BJ (cell line): ENCODE results near the gene CEP57L1. TPM values are rescaled to one million over a fixed set of nuclear protein-coding genes. Genes with fewer than 3 reads are reported as not detected.

Experiments used
- CTCF ChIA-PET: fragments of 350-600 bp; formaldehyde crosslinking; extraction: SDS; loops from one replicate; lab custom pipeline; 2021; ENCODE audit warnings: antibody characterized with exemption, inconsistent platforms; lab: Yijun Ruan, JAX
- POLR2A ChIA-PET: fragments of 300-600 bp; sonication (Branson Sonifier 250); formaldehyde crosslinking; extraction: SDS; loops from one replicate; lab custom pipeline; 2021; ENCODE audit warnings: antibody characterized with exemption; lab: Charles Lee
- DNase-seq: peaks from one replicate; pipeline ENCODE4 v3.0.0-alpha.2; 2011; ENCODE audit warnings: low read depth
- H3K27me3 ChIP-seq: 2 replicates; pipeline ENCODE4 v1.6.0; 2011; ENCODE audit warnings: low read length; ENCODE audit not compliant: control insufficient read depth, insufficient read depth
- H3K36me3 ChIP-seq: 2 replicates; pipeline ENCODE4 v1.5.1; 2011; ENCODE audit warnings: low read length; ENCODE audit not compliant: control insufficient read depth, insufficient read depth
- H3K4me3 ChIP-seq: 2 replicates; pipeline ENCODE4 v1.5.1; 2011; ENCODE audit warnings: low read depth, mild to moderate bottlenecking, control low read depth, low read length
- CTCF ChIP-seq: IDR thresholded peaks from 2 replicates; pipeline ENCODE4 v1.5.1; 2011; ENCODE audit warnings: low read depth, mild to moderate bottlenecking, control low read depth, inconsistent platforms, low read length, moderate library complexity; ENCODE audit not compliant: insufficient read depth
- polyA plus RNA-seq: library from polyadenylated mRNA; depleted of rRNA; stranded (reverse); fragments of >200 nt; gene quantifications from 2 replicates; pipeline ENCODE4 v1.2.3, GENCODE V29; 2011

Gene CEP57L1
- polyA plus RNA-seq, 1 experiment = 11.2 TPM

GRCh38 chr6:109087661-109088264, 7.5 kb upstream of the CEP57L1 start:
- ChIA-PET CTCF (interaction anchor here (0.9 kb wide), 1 partner anchor 10 kb away, joined by 3 read pairs; no protein-coding TSS in a partner anchor), POLR2A (no interaction called here)
- H3K36me3 ChIP-seq = no peaks in the 10 kb centered on the region
- TF ChIP-seq CTCF = no peak
- H3K27me3 ChIP-seq = no peaks in the 10 kb centered on the region
- no peak overlapping the region for H3K4me3 ChIP-seq
- DNase-seq = no peak

GRCh38 chr6:109088995-109089394, 6.3 kb upstream of the CEP57L1 start:
- ChIA-PET CTCF (no interaction called here), POLR2A (no interaction called here)

GRCh38 chr6:109091314-109092024, 3.8 kb upstream of the CEP57L1 start:
- no peaks in the 10 kb centered on the region for H3K27me3 ChIP-seq
- H3K36me3 ChIP-seq = no peaks in the 10 kb centered on the region
- H3K4me3 ChIP-seq = no peak overlapping the region
- ChIA-PET CTCF (interaction anchor here (0.9 kb wide), 1 partner anchor 18 kb away, joined by 4 read pairs; no protein-coding TSS in a partner anchor), POLR2A (no interaction called here)
- no peak for DNase-seq
- TF ChIP-seq CTCF = no peak

More at GRCh38 chr6:109088995-109089394, 6.3 kb upstream of the CEP57L1 start:
- DNase-seq = no peak
- Histone ChIP-seq H3K36me3 (no peaks in the 10 kb centered on the region), H3K4me3 (no peak overlapping the region), H3K27me3 (no peaks in the 10 kb centered on the region)
- no peak for TF ChIP-seq CTCF

- no peak overlapping the region; the same call in 1 of the 2 replicates for H3K4me3 ChIP-seq
- CTCF ChIA-PET = interaction anchor here (0.9 kb wide), 1 partner anchor 19 kb away, joined by 4 read pairs; no protein-coding TSS in a partner anchor
- no peak for DNase-seq
- POLR2A ChIA-PET = no interaction called here
- no peaks in the 10 kb centered on the region for H3K27me3 ChIP-seq
- TF ChIP-seq CTCF = no peak
- H3K36me3 ChIP-seq = no peaks in the 10 kb centered on the region
Measured at GRCh38 chr6:109092074-109092473, 3.2 kb upstream of the CEP57L1 start.

- POLR2A ChIA-PET = interaction anchor here (0.6 to 1.1 kb wide), 4 partner anchors 18 to 1167 kb away, joined by 3 to 16 read pairs (median 4); partner anchors contain the start of genes PPIL6 and SMPD2
- no peak for TF ChIP-seq CTCF
- peak overlapping the region; percentile 84 for H3K4me3 ChIP-seq
- CTCF ChIA-PET = interaction anchor here (0.6 to 2.2 kb wide), 5 partner anchors 9 to 1978 kb away, joined by 3 to 7 read pairs (median 3); no protein-coding TSS in a partner anchor
- H3K27me3 ChIP-seq = no peaks in the 10 kb centered on the region
- H3K36me3 ChIP-seq = no peaks in the 10 kb centered on the region
- DNase-seq = no peak
Measured at GRCh38 chr6:109093732-109094415, 1.4 kb upstream of the CEP57L1 start.
